ENCODE data around the gene PRR22. TPM values are rescaled to one million over a fixed set of nuclear protein-coding genes. Genes with fewer than 3 reads are reported as not detected.

Gene PRR22
- total and polyA plus RNA-seq, 9 of the 15 experiments (the other 6 are each of a cell fraction or from before 2014, with no cell fraction given): 0.03 to 12.0 (median 2.0) TPM; not detected in 1

DNA sequence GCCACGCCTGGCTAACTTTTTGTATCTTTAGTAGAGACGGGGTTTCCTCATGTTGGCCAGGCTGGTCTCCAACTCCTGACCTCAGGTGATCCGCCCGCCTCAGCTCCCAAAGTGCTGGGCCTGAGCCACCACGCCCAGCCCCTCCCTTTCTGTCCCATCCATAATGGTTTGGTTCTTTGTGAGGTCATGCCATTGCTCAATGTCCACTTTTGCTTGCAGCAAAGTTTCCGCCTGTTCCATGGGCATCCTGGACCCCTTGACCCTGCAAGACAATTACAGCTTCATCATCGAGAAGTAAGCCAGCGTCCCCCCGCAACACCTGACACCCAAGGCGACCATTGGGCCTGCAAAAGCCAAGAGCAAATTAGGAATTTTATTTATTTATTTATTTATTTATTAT, 16.6 kb downstream of the PRR22 start:
- Histone ChIP-seq H3K27ac (ENCODE audit: extremely low read depth, low read depth, low read length) (no peak overlapping the region), H4K20me1 (replicated peaks; ENCODE audit: control insufficient read depth, insufficient read depth, low read length) (no peaks in the 10 kb centered on the region), H3K9ac (ENCODE audit: insufficient read depth in 1 of 2, low read depth in 2 of 2, low read length in 2 of 2) (no peak overlapping the region), H3K36me3 (ENCODE audit: control insufficient read depth, insufficient read depth, low read length) (no peaks in the 10 kb centered on the region), H3K9me1 (ENCODE audit: control insufficient read depth, insufficient read depth, low read length) (no peaks in the 10 kb centered on the region), H3K4me3 (no peak overlapping the region), H3K9me3 (replicated peaks; ENCODE audit: control insufficient read depth, insufficient read depth, low read depth, low read length) (no peaks in the 10 kb centered on the region), H3K79me2 (ENCODE audit: control insufficient read depth, insufficient read depth, low read length) (no peaks in the 10 kb centered on the region), H3K4me1 (replicated peaks in 1 of 2; ENCODE audit: control insufficient read depth in 2 of 2, insufficient read depth in 2 of 2, low read length in 2 of 2) (peaks cover 0 to 5% of the 10 kb centered on the region in 2 experiments; a peak in 2 of 5 replicates), H2AFZ (ENCODE audit: low read depth, low read length) (no peak overlapping the region), H3K4me2 (ENCODE audit: insufficient read depth, low read length) (no peak overlapping the region), H3K27me3 (ENCODE audit: control insufficient read depth in 2 of 2, insufficient read depth in 2 of 2, low read length in 2 of 2) (peaks cover 0 to 2% of the 10 kb centered on the region in 2 experiments; a peak in 2 of 5 replicates)
- DNase-seq (ENCODE audit: extremely low read depth in 1 of 4, low spot score in 3 of 4) (no peak), FAIRE-seq (no peak), ATAC-seq (no peak)
- ChIA-PET CTCF (ENCODE audit: low intra/inter-chr PET ratio) (no interaction called here), POLR2A (interaction anchor here (0.6 to 0.9 kb wide), 2 partner anchors 22 to 60 kb away, joined by 3 read pairs; no protein-coding TSS in a partner anchor)
- intact Hi-C loops (cut with micrococcal nuclease) (no loop called here), in situ Hi-C loops (cut with MboI) (no loop called here)
- no TSS peak for BruUV-seq (replicated peaks)
- WGBS (ENCODE audit: insufficient coverage, low coverage, missing lambda C conversion rate): 75% methylated on average over 10 of the region's 10 CpGs
- TF ChIP-seq CEBPB (tag; IDR thresholded peaks at IDR 0.05) (peak; percentile 32; the same call in 1 of the 2 replicates), CHD4 (IDR thresholded peaks at IDR 0.05; ENCODE audit: insufficient read depth, insufficient replicate concordance, low read depth, low read length, poor library complexity, severe bottlenecking) (no peak), ZKSCAN3 (CRISPR knock-in tag; IDR thresholded peaks at IDR 0.05) (no peak)

DNA sequence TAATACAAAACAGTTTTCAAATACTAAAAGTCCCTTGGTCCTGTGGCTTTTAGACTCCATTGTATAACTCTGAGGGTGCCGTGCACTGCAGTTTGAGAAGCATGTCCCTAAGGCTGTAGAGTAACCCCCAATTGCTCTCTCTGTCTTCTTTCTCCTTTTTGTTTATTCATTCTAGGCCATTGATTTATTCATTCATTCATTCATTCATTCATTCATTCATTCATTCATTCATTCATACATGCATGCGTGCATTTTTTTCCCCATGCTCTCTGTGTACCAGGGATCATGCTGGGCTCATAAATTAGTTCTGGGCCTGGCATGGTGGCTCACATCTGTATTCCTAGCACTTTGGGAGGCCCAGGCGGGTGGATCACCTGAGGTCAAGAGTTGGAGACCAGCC, 19.3 kb downstream of the PRR22 start:
- WGBS (ENCODE audit: insufficient coverage, low coverage, missing lambda C conversion rate): 58% methylated on average over 3 of the region's 3 CpGs
- Histone ChIP-seq H3K27me3 (ENCODE audit: control insufficient read depth in 2 of 2, insufficient read depth in 2 of 2, low read length in 2 of 2) (peaks cover 3 to 8% of the 10 kb centered on the region in 2 experiments; a peak in 4 of 5 replicates), H3K4me1 (replicated peaks in 1 of 2; ENCODE audit: control insufficient read depth in 2 of 2, insufficient read depth in 2 of 2, low read length in 2 of 2) (no peaks in the 10 kb centered on the region; a peak in 1 of 5 replicates), H3K27ac (ENCODE audit: extremely low read depth, low read depth, low read length) (no peak overlapping the region), H3K4me3 (no peak overlapping the region), H3K9me3 (replicated peaks; ENCODE audit: control insufficient read depth, insufficient read depth, low read depth, low read length) (no peaks in the 10 kb centered on the region), H2AFZ (ENCODE audit: low read depth, low read length) (no peak overlapping the region), H3K9me1 (ENCODE audit: control insufficient read depth, insufficient read depth, low read length) (no peaks in the 10 kb centered on the region), H3K9ac (ENCODE audit: insufficient read depth in 1 of 2, low read depth in 2 of 2, low read length in 2 of 2) (no peak overlapping the region), H4K20me1 (replicated peaks; ENCODE audit: control insufficient read depth, insufficient read depth, low read length) (no peaks in the 10 kb centered on the region), H3K79me2 (ENCODE audit: control insufficient read depth, insufficient read depth, low read length) (no peaks in the 10 kb centered on the region), H3K36me3 (ENCODE audit: control insufficient read depth, insufficient read depth, low read length) (no peaks in the 10 kb centered on the region), H3K4me2 (ENCODE audit: insufficient read depth, low read length) (no peak overlapping the region)
- ChIA-PET POLR2A (no interaction called here), CTCF (ENCODE audit: low intra/inter-chr PET ratio) (no interaction called here)
- in situ Hi-C loops (cut with MboI) (no loop called here), intact Hi-C loops (cut with micrococcal nuclease) (no loop called here)
- ATAC-seq: no peak
- no TSS peak for BruUV-seq (replicated peaks)
- TF ChIP-seq ZNF24 (IDR thresholded peaks at IDR 0.05) (peak; percentile 94), BRF1 (IDR thresholded peaks at IDR 0.05; ENCODE audit: borderline replicate concordance, extremely low read depth, insufficient read length) (no peak), RBM34 (IDR thresholded peaks at IDR 0.05; ENCODE audit: borderline replicate concordance, insufficient read depth, low read length) (no peak), SMC3 (conservative IDR thresholded peaks at IDR 0.05; ENCODE audit: insufficient read depth, low read depth, low read length) (no peak)
- no peak for DNase-seq (ENCODE audit: extremely low read depth in 1 of 4, low spot score in 3 of 4)
- no peak for FAIRE-seq

All from K562 (cell line).